Measurements from ENCODE around the gene CAMKMT.

CAMKMT gene

DNA sequence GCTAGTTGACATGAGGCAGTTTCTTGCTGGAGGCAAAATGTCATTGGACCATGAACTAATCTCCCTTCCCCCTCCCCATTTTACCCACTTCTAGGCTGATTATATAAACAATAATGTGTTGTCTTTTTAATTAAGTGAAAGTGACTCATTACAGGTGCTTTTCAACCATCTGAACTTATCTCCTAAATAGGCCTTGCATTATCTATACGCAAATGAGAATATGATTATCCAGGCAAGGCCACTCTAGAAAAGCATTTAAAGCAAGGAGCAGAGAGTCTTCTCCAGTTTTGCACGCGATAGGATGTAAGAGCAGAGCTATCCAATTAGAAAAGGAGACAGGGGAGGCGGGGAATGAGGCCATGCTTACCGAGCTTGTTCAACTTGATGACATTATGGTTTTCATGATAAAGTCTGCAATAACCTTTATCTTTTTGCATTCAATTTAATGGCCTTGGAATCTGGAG lies 293.7 kb downstream of the CAMKMT start:
- Histone ChIP-seq H3K4me3 (ENCODE audit: low read length) (no peak overlapping the region), H3K27me3 (ENCODE audit: control insufficient read depth, insufficient read depth, low read length) (no peaks in the 10 kb centered on the region), H3K9me3 (ENCODE audit: control insufficient read depth, low read length) (no peaks in the 10 kb centered on the region), H3K9ac (ENCODE audit: low read length) (no peak overlapping the region), H3K4me1 (ENCODE audit: control insufficient read depth, insufficient read depth, low read length) (no peaks in the 10 kb centered on the region), H3K36me3 (ENCODE audit: control insufficient read depth, insufficient read depth, low read length) (no peaks in the 10 kb centered on the region)

DNA sequence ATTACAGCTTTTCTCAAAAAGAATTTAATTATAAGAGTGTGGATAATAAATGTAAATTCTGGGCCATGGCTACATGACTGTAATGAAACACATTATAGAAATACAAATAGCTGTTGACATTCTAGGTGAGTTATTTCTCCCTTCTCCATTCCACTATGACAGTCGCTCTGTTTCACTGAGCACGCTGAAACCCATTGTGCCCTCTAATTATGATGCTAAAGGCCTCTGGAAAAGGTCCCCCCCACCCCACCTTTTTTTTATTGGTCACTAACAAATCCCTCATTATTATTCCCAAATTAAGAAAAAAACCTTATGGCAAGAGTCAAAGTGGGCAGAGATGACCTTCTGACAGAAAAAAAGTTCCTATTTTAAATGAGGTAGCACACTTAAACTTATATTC lies 294.7 kb downstream of the CAMKMT start:
- no peaks in the 10 kb centered on the region for H3K27me3 ChIP-seq (ENCODE audit: control insufficient read depth, insufficient read depth, low read length)
- no peak overlapping the region for H3K9ac ChIP-seq (ENCODE audit: low read length)
- no peaks in the 10 kb centered on the region for H3K9me3 ChIP-seq (ENCODE audit: control insufficient read depth, low read length)
- no peaks in the 10 kb centered on the region for H3K4me1 ChIP-seq (ENCODE audit: control insufficient read depth, insufficient read depth, low read length)
- no peak overlapping the region for H3K4me3 ChIP-seq (ENCODE audit: low read length)
- H3K36me3 ChIP-seq (ENCODE audit: control insufficient read depth, insufficient read depth, low read length), result no peaks in the 10 kb centered on the region

DNA sequence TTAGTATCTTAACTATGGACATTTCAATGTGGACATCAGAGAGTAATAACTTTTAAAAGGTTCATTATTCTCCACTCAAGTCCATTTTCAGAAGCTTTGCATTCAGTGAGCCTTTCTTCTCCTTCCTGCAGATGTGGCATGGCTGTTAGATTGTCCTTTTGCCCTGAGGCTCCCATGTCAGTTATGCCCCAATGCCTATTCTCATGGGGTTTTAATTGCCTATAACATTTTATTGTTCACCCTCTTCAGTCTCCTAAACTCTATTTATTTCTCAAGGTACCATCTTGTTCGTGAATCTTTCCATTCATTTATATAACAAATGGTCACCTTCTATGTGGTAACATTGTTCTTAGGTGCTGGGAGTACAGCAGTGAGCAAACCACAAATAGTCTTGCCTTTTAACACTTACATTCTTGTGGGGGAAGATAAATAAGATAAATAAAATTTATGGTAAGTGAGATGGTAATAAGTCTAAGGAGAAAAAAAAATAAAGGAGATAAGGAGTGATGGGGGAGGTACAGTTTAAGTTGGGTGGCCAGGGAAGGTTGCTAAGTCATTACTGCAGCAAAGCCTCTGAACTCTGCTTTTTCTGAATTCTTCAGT lies 301.8 kb downstream of the CAMKMT start:
- Histone ChIP-seq H3K27me3 (ENCODE audit: control insufficient read depth, insufficient read depth, low read length) (no peaks in the 10 kb centered on the region), H3K4me1 (ENCODE audit: control insufficient read depth, insufficient read depth, low read length) (no peaks in the 10 kb centered on the region), H3K9me3 (ENCODE audit: control insufficient read depth, low read length) (no peaks in the 10 kb centered on the region), H3K4me3 (ENCODE audit: low read length) (no peak overlapping the region), H3K36me3 (ENCODE audit: control insufficient read depth, insufficient read depth, low read length) (no peaks in the 10 kb centered on the region), H3K9ac (ENCODE audit: low read length) (no peak overlapping the region)

DNA sequence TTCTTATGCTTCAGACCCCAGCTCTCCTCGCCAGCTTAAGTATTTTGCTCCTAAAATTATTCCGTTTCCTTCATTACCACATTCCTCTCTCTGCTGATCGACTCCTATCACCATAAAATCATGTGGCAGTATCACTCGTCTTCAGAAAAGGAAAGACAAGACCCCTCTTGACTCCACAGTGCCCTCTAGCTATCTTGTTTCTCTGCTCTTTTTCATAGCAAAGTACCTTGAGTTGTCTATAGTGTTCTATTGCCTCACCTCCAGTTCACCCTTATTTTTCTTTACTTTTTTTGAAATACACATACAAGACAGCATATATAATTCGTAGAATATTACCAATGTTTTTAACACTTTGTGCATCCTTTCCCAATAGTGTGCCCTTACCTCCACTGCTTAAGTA lies 306.6 kb downstream of the CAMKMT start:
- no peaks in the 10 kb centered on the region for H3K9me3 ChIP-seq (ENCODE audit: control insufficient read depth, low read length)
- H3K9ac ChIP-seq (ENCODE audit: low read length), result no peak overlapping the region
- H3K4me1 ChIP-seq (ENCODE audit: control insufficient read depth, insufficient read depth, low read length), result no peaks in the 10 kb centered on the region
- H3K4me3 ChIP-seq (ENCODE audit: low read length), result no peak overlapping the region
- no peaks in the 10 kb centered on the region for H3K27me3 ChIP-seq (ENCODE audit: control insufficient read depth, insufficient read depth, low read length)
- H3K36me3 ChIP-seq (ENCODE audit: control insufficient read depth, insufficient read depth, low read length), result no peaks in the 10 kb centered on the region

DNA sequence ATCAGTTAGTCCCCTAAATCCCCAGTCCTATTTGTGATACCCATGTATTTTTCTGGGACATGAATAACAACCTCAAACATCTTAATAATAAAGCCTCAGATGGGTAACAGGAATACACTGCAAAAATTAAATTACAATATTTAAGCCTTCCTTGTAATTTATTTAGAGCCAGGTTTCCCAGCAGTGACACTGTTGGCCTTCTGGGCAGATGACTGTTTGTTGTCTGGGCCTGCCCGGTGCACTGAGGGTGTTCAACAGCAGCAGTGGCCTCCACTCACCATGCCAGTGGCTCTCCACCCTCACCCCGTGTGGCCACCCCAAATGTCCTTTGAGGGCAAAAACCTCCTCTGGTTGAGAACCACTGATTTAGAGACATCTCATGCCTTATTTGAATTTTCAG lies 309.5 kb downstream of the CAMKMT start:
- H3K9me3 ChIP-seq (ENCODE audit: control insufficient read depth, low read length), result no peaks in the 10 kb centered on the region
- H3K4me3 ChIP-seq (ENCODE audit: low read length), result no peak overlapping the region
- no peak overlapping the region for H3K9ac ChIP-seq (ENCODE audit: low read length)
- no peaks in the 10 kb centered on the region for H3K27me3 ChIP-seq (ENCODE audit: control insufficient read depth, insufficient read depth, low read length)
- no peaks in the 10 kb centered on the region for H3K36me3 ChIP-seq (ENCODE audit: control insufficient read depth, insufficient read depth, low read length)
- no peaks in the 10 kb centered on the region for H3K4me1 ChIP-seq (ENCODE audit: control insufficient read depth, insufficient read depth, low read length)

DNA sequence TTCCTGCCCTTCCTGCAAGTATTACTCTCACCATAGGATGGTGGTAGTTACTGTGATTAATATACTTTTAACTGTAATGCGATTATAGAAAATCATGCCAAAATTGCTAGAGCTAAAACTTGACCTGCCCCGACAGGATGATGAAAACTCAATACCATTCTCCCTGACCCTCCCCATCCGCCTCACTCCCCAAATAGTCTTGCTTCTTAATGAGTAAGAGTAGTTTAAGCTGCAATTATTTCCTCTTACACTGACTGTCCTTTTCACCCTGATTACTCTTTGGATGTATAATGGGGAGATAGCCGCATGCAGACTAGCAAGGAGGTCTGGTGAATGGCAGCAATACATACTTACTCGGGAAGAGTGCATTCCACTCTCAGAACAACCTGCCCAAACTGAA lies 310.2 kb downstream of the CAMKMT start:
- H3K4me3 ChIP-seq (ENCODE audit: low read length), result no peak overlapping the region
- no peaks in the 10 kb centered on the region for H3K9me3 ChIP-seq (ENCODE audit: control insufficient read depth, low read length)
- no peaks in the 10 kb centered on the region for H3K36me3 ChIP-seq (ENCODE audit: control insufficient read depth, insufficient read depth, low read length)
- H3K27me3 ChIP-seq (ENCODE audit: control insufficient read depth, insufficient read depth, low read length), result no peaks in the 10 kb centered on the region
- H3K4me1 ChIP-seq (ENCODE audit: control insufficient read depth, insufficient read depth, low read length), result no peaks in the 10 kb centered on the region
- no peak overlapping the region for H3K9ac ChIP-seq (ENCODE audit: low read length)

DNA sequence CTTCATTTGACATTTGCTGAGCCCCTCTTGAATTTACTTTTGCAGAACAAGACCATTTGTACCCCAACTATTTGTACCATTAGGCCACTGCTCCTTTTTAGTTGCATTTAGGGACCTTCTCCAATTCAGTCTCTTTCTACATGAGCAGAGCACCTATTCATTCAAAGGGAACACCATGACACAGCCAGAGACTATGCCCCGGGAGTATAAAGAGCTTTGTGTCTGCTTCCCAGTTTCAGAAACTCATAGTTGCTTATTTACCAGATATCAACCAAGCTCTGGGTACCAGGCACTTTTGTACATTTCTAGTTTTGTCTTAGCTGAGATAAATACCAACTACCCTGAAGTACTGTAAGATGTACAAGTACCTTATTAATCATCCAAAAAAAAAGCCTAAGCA lies 310.7 kb downstream of the CAMKMT start:
- no peaks in the 10 kb centered on the region for H3K36me3 ChIP-seq (ENCODE audit: control insufficient read depth, insufficient read depth, low read length)
- H3K27me3 ChIP-seq (ENCODE audit: control insufficient read depth, insufficient read depth, low read length), result no peaks in the 10 kb centered on the region
- no peak overlapping the region for H3K9ac ChIP-seq (ENCODE audit: low read length)
- no peak overlapping the region for H3K4me3 ChIP-seq (ENCODE audit: low read length)
- no peaks in the 10 kb centered on the region for H3K4me1 ChIP-seq (ENCODE audit: control insufficient read depth, insufficient read depth, low read length)
- no peaks in the 10 kb centered on the region for H3K9me3 ChIP-seq (ENCODE audit: control insufficient read depth, low read length)

DNA sequence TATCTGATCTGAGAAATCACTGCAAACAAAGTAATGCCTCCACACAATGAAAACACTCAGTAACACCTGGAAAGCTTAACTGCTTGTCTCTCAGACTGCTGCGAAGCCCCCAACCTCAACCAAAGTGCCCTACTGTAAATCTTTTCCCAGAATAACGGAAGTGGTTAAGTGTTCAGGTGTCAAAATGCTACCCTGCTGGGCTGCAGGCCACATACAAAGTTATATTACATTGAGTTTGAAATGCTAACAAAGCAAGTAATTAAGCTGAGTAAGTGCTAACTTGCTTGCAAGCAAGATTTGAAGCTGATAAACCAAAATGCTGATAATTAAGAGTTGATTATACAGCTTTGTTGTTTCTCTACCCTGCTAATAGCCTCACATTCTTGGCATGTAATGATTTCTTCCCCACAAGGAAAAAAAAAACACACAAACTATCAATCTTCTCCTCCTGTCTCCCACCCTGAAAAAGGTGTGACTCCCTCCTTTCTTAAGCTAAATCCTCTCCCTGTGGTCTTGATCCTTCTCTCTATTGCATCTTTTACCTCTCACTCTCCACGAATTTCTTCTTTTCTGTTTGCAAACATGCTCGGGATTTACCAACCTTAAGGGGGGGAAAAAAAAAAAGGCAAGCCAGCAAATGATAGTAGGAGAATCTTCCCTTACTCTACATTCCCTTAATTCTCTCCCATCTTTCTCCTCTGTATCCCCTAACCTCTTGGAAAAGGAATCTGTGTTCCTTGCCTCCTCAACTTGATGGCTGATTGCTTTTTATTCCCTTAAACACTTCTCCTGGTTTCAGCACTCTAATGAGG lies 312.9 kb downstream of the CAMKMT start:
- Histone ChIP-seq H3K27me3 (ENCODE audit: control insufficient read depth, insufficient read depth, low read length) (no peaks in the 10 kb centered on the region), H3K4me3 (ENCODE audit: low read length) (no peak overlapping the region), H3K9ac (ENCODE audit: low read length) (no peak overlapping the region), H3K9me3 (ENCODE audit: control insufficient read depth, low read length) (no peaks in the 10 kb centered on the region), H3K36me3 (ENCODE audit: control insufficient read depth, insufficient read depth, low read length) (no peaks in the 10 kb centered on the region), H3K4me1 (ENCODE audit: control insufficient read depth, insufficient read depth, low read length) (no peaks in the 10 kb centered on the region)

DNA sequence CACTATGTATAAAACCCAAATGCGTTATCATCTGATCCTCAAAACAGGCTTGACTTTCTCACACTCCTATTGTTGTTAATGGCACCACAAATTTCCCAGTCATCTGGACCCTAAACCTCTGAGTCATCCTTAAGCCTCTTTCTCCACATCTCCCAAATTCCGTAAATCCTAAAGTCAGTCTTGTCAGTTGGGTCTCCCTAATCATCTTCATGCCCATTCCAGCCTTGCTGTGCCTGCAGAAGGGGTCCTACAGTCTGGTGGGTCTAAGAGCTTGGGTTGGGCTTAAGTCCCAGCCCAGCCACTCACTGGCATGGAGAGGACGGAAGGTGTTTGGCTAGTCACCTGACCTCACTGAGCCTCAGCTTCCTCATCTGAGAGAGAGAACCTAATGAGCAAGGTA lies 314.6 kb downstream of the CAMKMT start:
- no peaks in the 10 kb centered on the region for H3K4me1 ChIP-seq (ENCODE audit: control insufficient read depth, insufficient read depth, low read length)
- H3K27me3 ChIP-seq (ENCODE audit: control insufficient read depth, insufficient read depth, low read length), result no peaks in the 10 kb centered on the region
- no peaks in the 10 kb centered on the region for H3K36me3 ChIP-seq (ENCODE audit: control insufficient read depth, insufficient read depth, low read length)
- no peaks in the 10 kb centered on the region for H3K9me3 ChIP-seq (ENCODE audit: control insufficient read depth, low read length)
- H3K9ac ChIP-seq (ENCODE audit: low read length), result no peak overlapping the region
- no peak overlapping the region for H3K4me3 ChIP-seq (ENCODE audit: low read length)

DNA sequence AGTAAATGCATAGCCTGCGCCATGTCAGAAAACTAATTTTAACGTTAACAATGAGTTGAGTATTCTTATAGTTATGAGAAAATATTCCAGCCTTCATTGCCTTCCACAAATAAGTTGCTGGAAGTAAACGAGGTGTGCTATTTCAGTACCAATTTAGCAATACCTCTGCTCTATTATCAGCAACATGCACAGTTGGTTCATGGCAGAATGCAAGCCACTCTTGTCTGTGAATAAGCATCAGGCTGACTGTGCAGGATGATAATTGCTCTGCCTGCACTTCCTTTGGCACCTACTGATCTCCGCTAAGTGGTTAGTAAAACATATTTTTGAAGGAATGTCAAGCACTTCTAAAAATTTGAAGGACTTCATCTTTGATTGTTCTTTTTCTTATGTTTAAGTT lies 317.8 kb downstream of the CAMKMT start:
- Histone ChIP-seq H3K4me1 (ENCODE audit: control insufficient read depth, insufficient read depth, low read length) (no peaks in the 10 kb centered on the region), H3K36me3 (ENCODE audit: control insufficient read depth, insufficient read depth, low read length) (no peaks in the 10 kb centered on the region), H3K4me3 (ENCODE audit: low read length) (no peak overlapping the region), H3K27me3 (ENCODE audit: control insufficient read depth, insufficient read depth, low read length) (no peaks in the 10 kb centered on the region), H3K9ac (ENCODE audit: low read length) (no peak overlapping the region), H3K9me3 (ENCODE audit: control insufficient read depth, low read length) (no peaks in the 10 kb centered on the region)

DNA sequence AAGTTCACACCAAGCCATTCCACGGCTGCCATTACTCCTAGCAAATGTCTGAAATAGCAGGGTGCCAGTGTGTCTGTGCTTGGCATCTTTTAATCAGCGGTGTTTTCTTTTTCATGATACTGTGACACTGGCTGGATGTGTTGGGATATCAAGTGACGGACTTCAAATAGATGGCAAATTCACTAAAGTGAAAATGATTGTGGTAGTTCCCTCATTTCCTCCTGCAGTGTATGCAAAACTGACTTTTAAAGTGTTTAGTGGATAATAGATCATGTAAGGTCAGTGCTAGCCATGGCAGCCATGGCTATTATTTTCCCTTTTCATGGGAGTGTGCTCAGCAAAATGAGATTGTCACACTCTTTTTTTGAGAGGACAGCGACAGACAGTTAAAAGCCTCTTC lies 318.2 kb downstream of the CAMKMT start:
- Histone ChIP-seq H3K4me1 (ENCODE audit: control insufficient read depth, insufficient read depth, low read length) (no peaks in the 10 kb centered on the region), H3K36me3 (ENCODE audit: control insufficient read depth, insufficient read depth, low read length) (no peaks in the 10 kb centered on the region), H3K9ac (ENCODE audit: low read length) (no peak overlapping the region), H3K9me3 (ENCODE audit: control insufficient read depth, low read length) (no peaks in the 10 kb centered on the region), H3K4me3 (ENCODE audit: low read length) (no peak overlapping the region), H3K27me3 (ENCODE audit: control insufficient read depth, insufficient read depth, low read length) (no peaks in the 10 kb centered on the region)

DNA sequence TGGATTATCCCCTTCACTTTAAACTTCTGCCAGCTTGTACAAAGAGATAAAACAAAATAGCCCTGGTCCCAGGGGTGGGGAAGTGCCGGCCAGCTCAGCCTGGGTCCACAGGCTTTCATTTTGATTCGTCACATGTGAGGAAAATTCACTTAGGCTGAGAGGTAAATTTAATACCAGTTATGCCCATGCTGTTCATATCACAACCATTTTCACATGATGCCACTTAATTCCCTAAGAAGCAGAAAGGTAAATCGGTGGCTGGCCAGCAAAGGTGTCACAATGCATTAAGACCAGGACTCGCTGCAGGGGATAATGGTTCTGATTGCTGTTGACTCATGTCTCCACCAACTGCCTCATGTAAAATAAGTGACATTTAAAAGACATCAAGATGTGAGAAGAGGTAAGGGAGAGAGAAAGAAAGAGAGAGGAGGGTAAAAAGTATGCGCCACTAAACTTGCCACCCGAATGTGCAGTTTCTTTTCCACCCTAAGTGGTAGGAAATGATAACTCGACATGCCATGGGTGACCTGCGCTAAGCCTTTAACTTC lies 318.8 kb downstream of the CAMKMT start:
- Histone ChIP-seq H3K9me3 (ENCODE audit: control insufficient read depth, low read length) (no peaks in the 10 kb centered on the region), H3K36me3 (ENCODE audit: control insufficient read depth, insufficient read depth, low read length) (no peaks in the 10 kb centered on the region), H3K4me1 (ENCODE audit: control insufficient read depth, insufficient read depth, low read length) (no peaks in the 10 kb centered on the region), H3K9ac (ENCODE audit: low read length) (no peak overlapping the region), H3K4me3 (ENCODE audit: low read length) (no peak overlapping the region), H3K27me3 (ENCODE audit: control insufficient read depth, insufficient read depth, low read length) (no peaks in the 10 kb centered on the region)

Data from mucosa of stomach (tissue), 1 donor.